SK-N-SH treated with all-trans-retinoic acid at 6 μM for 48 hours (cell line): Measurements from ENCODE around the gene SLC25A52.

ENCODE experiments used
- ATAC-seq: fragments of 200-7000 bp; cut with Tn5 transposase; 3 replicates; pipeline ENCODE4 v1.9.1; 2020; ENCODE audit warnings: mild to moderate bottlenecking, moderate library complexity
- ARNTL ChIP-seq: fragments of 450-650 bp; formaldehyde crosslinking; IDR thresholded peaks from 2 replicates; pipeline ENCODE4 v1.5.0; 2020; ENCODE audit warnings: low read depth, mild to moderate bottlenecking, moderate library complexity, borderline replicate concordance
- CSRNP3 ChIP-seq: fragments of 250-450 bp; sonication (Bioruptor Pico); IDR thresholded peaks from 2 replicates; pipeline ENCODE4 v1.5.1; 2021; ENCODE audit warnings: mild to moderate bottlenecking, moderate library complexity
- ISL1 ChIP-seq: fragments of 250-450 bp; sonication (Bioruptor Pico); IDR thresholded peaks from 2 replicates; pipeline ENCODE4 v2.1.2; 2022; ENCODE audit warnings: mild to moderate bottlenecking, moderate library complexity
- OSR1 ChIP-seq: fragments of 250-450 bp; sonication (Bioruptor Pico); IDR thresholded peaks from 2 replicates; pipeline ENCODE4 v1.8.0; 2022; ENCODE audit warnings: moderate library complexity, mild to moderate bottlenecking, inconsistent platforms
- PPARA ChIP-seq: fragments of 250-450 bp; sonication (Bioruptor Pico); IDR thresholded peaks from 2 replicates; pipeline ENCODE4 v1.5.0; 2020; ENCODE audit warnings: mild to moderate bottlenecking, borderline replicate concordance
- RARB ChIP-seq: fragments of 250-450 bp; sonication (Bioruptor Pico); IDR thresholded peaks from 2 replicates; pipeline ENCODE4 v1.8.0; 2021; ENCODE audit warnings: mild to moderate bottlenecking, moderate library complexity
- SNAI2 ChIP-seq: fragments of 250-450 bp; sonication (Bioruptor Pico); IDR thresholded peaks from 2 replicates; pipeline ENCODE4 v1.5.0; 2020; ENCODE audit warnings: mild to moderate bottlenecking, moderate library complexity
- TCF4 ChIP-seq: fragments of 250-450 bp; sonication (Bioruptor Pico); IDR thresholded peaks from 2 replicates; pipeline ENCODE4 v1.8.0; 2021; ENCODE audit warnings: mild to moderate bottlenecking, moderate library complexity, borderline replicate concordance
- TOX ChIP-seq: fragments of 250-450 bp; sonication (Bioruptor Pico); IDR thresholded peaks from 2 replicates; pipeline ENCODE4 v1.8.0; 2021; ENCODE audit warnings: mild to moderate bottlenecking, moderate library complexity, borderline replicate concordance
- TSHZ2 ChIP-seq: fragments of 250-450 bp; sonication (Bioruptor Pico); IDR thresholded peaks from 2 replicates; pipeline ENCODE4 v1.5.0; 2020; ENCODE audit warnings: mild to moderate bottlenecking, moderate library complexity
- ZC3H10 ChIP-seq: fragments of 250-450 bp; sonication (Bioruptor Pico); IDR thresholded peaks from 2 replicates; pipeline ENCODE4 v1.5.1; 2021; ENCODE audit warnings: mild to moderate bottlenecking, moderate library complexity
- ZFP3 ChIP-seq: fragments of 250-450 bp; sonication (Bioruptor Pico); IDR thresholded peaks from 2 replicates; pipeline ENCODE4 v1.5.0; 2020; ENCODE audit warnings: mild to moderate bottlenecking, moderate library complexity
- ZNF70 ChIP-seq: fragments of 450-650 bp; formaldehyde crosslinking; IDR thresholded peaks from 2 replicates; pipeline ENCODE4 v1.5.0; 2020; ENCODE audit warnings: mild to moderate bottlenecking, moderate library complexity
- ZNF8 ChIP-seq: fragments of 450-650 bp; formaldehyde crosslinking; IDR thresholded peaks from 2 replicates; pipeline ENCODE4 v1.5.0; 2020; ENCODE audit warnings: mild to moderate bottlenecking, moderate library complexity
- TF ChIP-seq, protein P1 (sequence below): fragments of 250-450 bp; sonication (Bioruptor Pico); IDR thresholded peaks from 2 replicates; pipeline ENCODE4 v1.8.0; 2020; ENCODE audit warnings: mild to moderate bottlenecking, moderate library complexity, borderline replicate concordance
- TF ChIP-seq, protein P2 (sequence below): fragments of 250-450 bp; sonication (Bioruptor Pico); IDR thresholded peaks from 2 replicates; pipeline ENCODE4 v1.5.1; 2020; ENCODE audit warnings: low read depth, mild to moderate bottlenecking, moderate library complexity
- TF ChIP-seq, protein P3 (sequence below): fragments of 250-450 bp; sonication (Bioruptor Pico); IDR thresholded peaks from 2 replicates; pipeline ENCODE4 v1.8.0; 2021; ENCODE audit warnings: low read depth, mild to moderate bottlenecking, moderate library complexity, borderline replicate concordance

SLC25A52 gene

GRCh38 chr18:31722369-31722957 lies 38.2 kb downstream of the SLC25A52 start (continued):
- TF ChIP-seq, protein P1, sequence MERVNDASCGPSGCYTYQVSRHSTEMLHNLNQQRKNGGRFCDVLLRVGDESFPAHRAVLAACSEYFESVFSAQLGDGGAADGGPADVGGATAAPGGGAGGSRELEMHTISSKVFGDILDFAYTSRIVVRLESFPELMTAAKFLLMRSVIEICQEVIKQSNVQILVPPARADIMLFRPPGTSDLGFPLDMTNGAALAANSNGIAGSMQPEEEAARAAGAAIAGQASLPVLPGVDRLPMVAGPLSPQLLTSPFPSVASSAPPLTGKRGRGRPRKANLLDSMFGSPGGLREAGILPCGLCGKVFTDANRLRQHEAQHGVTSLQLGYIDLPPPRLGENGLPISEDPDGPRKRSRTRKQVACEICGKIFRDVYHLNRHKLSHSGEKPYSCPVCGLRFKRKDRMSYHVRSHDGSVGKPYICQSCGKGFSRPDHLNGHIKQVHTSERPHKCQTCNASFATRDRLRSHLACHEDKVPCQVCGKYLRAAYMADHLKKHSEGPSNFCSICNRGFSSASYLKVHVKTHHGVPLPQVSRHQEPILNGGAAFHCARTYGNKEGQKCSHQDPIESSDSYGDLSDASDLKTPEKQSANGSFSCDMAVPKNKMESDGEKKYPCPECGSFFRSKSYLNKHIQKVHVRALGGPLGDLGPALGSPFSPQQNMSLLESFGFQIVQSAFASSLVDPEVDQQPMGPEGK (CRISPR knock-in tag), result no peak
- TF ChIP-seq ZC3H10 (CRISPR knock-in tag), result no peak
- TF ChIP-seq, protein P2, sequence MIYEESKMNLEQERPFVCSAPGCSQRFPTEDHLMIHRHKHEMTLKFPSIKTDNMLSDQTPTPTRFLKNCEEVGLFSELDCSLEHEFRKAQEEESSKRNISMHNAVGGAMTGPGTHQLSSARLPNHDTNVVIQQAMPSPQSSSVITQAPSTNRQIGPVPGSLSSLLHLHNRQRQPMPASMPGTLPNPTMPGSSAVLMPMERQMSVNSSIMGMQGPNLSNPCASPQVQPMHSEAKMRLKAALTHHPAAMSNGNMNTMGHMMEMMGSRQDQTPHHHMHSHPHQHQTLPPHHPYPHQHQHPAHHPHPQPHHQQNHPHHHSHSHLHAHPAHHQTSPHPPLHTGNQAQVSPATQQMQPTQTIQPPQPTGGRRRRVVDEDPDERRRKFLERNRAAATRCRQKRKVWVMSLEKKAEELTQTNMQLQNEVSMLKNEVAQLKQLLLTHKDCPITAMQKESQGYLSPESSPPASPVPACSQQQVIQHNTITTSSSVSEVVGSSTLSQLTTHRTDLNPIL (CRISPR knock-in tag), result no peak
- TF ChIP-seq SNAI2 (CRISPR knock-in tag), result no peak
- TF ChIP-seq TSHZ2, result no peak
- TF ChIP-seq PPARA, result no peak
- TF ChIP-seq, all 23 proteins: peak for 0

GRCh38 chr18:31721601-31722000 lies 39.1 kb downstream of the SLC25A52 start:
- no peak for TF ChIP-seq SNAI2 (CRISPR knock-in tag)
- no peak for TF ChIP-seq ARNTL (CRISPR knock-in tag)
- no peak for TF ChIP-seq RARB (CRISPR knock-in tag)
- TF ChIP-seq, all 23 proteins: peak for 0
- ATAC-seq, result no peak

- ATAC-seq, result no peak
- TF ChIP-seq TCF4 (CRISPR knock-in tag) (no peak), TSHZ2 (no peak)
- TF ChIP-seq, protein P1 (CRISPR knock-in tag), result no peak
Measured at GRCh38 chr18:31720867-31721266, 39.8 kb downstream of the SLC25A52 start.

GRCh38 chr18:31719363-31720006 lies 41.2 kb downstream of the SLC25A52 start:
- ATAC-seq, result no peak
- no peak for TF ChIP-seq SNAI2 (CRISPR knock-in tag)
- TF ChIP-seq, protein P3, sequence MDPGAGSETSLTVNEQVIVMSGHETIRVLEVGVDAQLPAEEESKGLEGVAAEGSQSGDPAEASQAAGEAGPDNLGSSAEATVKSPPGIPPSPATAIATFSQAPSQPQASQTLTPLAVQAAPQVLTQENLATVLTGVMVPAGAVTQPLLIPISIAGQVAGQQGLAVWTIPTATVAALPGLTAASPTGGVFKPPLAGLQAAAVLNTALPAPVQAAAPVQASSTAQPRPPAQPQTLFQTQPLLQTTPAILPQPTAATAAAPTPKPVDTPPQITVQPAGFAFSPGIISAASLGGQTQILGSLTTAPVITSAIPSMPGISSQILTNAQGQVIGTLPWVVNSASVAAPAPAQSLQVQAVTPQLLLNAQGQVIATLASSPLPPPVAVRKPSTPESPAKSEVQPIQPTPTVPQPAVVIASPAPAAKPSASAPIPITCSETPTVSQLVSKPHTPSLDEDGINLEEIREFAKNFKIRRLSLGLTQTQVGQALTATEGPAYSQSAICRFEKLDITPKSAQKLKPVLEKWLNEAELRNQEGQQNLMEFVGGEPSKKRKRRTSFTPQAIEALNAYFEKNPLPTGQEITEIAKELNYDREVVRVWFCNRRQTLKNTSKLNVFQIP, result no peak
- no peak for TF ChIP-seq ZFP3 (CRISPR knock-in tag)
- no peak for TF ChIP-seq ARNTL (CRISPR knock-in tag)
- no peak for TF ChIP-seq TOX (CRISPR knock-in tag)
- no peak for TF ChIP-seq OSR1 (CRISPR knock-in tag)
- TF ChIP-seq ISL1 (CRISPR knock-in tag), result no peak
- TF ChIP-seq, protein P2 (CRISPR knock-in tag), result no peak
- TF ChIP-seq PPARA, result no peak
- no peak for TF ChIP-seq ZNF70
- TF ChIP-seq RARB (CRISPR knock-in tag), result no peak
- TF ChIP-seq CSRNP3 (CRISPR knock-in tag), result no peak
- TF ChIP-seq ZNF8 (CRISPR knock-in tag), result no peak
